CD4-positive, alpha-beta memory T cell (primary cell): ENCODE results near the gene PSMD3. TPM values are rescaled to one million over a fixed set of nuclear protein-coding genes. Genes with fewer than 3 reads are reported as not detected.

Source experiments
- microRNA-seq: library from miRNA; unstranded; fragments of <30 nt; microRNA quantifications from one replicate; pipeline ENCODE4 v1.2.0, GENCODE V29; 2021; ENCODE audit warnings: borderline replicate concordance, borderline number of aligned reads, borderline microRNAs expressed, mixed read lengths
- polyA plus RNA-seq, 2 donors: library from polyadenylated mRNA; unstranded; fragments of 300-500 nt; fragmentation: Illumina TruSeq; gene quantifications; one replicate each; pipeline ENCODE4 v1.2.3, GENCODE V29; 2021
- total RNA-seq, 2 experiments: library from RNA; stranded (reverse); gene quantifications; one replicate each; pipeline ENCODE4 v1.2.3, GENCODE V29; 2021

The PSMD3 gene
- total and polyA plus RNA-seq, 4 experiments from 2014 or later, result 44.6 to 60.3 (median 53.8) TPM

Small RNAs within 50 kb of the gene (microRNA-seq; reads per million reads assigned to microRNA genes)
- gene MIR6884, result not detected

Other genes with a start within 250 kb of the PSMD3 start
- not detected for gene GRB7, start 242.9 kb upstream of the PSMD3 start, total RNA-seq
- not detected for gene GRB7, start 242.9 kb upstream of the PSMD3 start, polyA plus RNA-seq
- gene IKZF3, start 116.5 kb upstream of the PSMD3 start, total RNA-seq, result 100 to 1,000 TPM; 116 to 118 TPM
- gene IKZF3, start 116.5 kb upstream of the PSMD3 start, polyA plus RNA-seq, result 10 to 100 TPM in 1 of 2 donors, 1 to 10 TPM in 1; 3.2 to 87.4 TPM
- gene ZPBP2, start 112.6 kb upstream of the PSMD3 start, total RNA-seq, result 1 to 10 TPM in 1 of 2 experiments, under 1 TPM in 1; 0.35 to 1.2 TPM
- under 1 TPM in 1 of 2 donors, not detected in 1; 0.25 TPM for gene ZPBP2, start 112.6 kb upstream of the PSMD3 start, polyA plus RNA-seq
- gene GSDMB, start 62.2 kb upstream of the PSMD3 start, total RNA-seq, result 10 to 100 TPM; 41.4 to 47.4 TPM
- 1 to 10 TPM; 3.2 to 3.9 TPM for gene GSDMB, start 62.2 kb upstream of the PSMD3 start, polyA plus RNA-seq
- 10 to 100 TPM; 79.6 to 87.2 TPM for gene ORMDL3, start 53.2 kb upstream of the PSMD3 start, total RNA-seq
- gene ORMDL3, start 53.2 kb upstream of the PSMD3 start, polyA plus RNA-seq, result 100 to 1,000 TPM in 1 of 2 donors, 10 to 100 TPM in 1; 90.4 to 161 TPM
- not detected for gene LRRC3C, start 53.1 kb upstream of the PSMD3 start, total RNA-seq
- not detected for gene LRRC3C, start 53.1 kb upstream of the PSMD3 start, polyA plus RNA-seq
- under 1 TPM; 0.23 to 0.25 TPM for gene GSDMA, start 17.8 kb upstream of the PSMD3 start, total RNA-seq
- gene GSDMA, start 17.8 kb upstream of the PSMD3 start, polyA plus RNA-seq, result 1 to 10 TPM in 1 of 2 donors, under 1 TPM in 1; 0.42 to 1.1 TPM
- not detected for gene CSF3, start 34.6 kb downstream of the PSMD3 start, total RNA-seq
- not detected for gene CSF3, start 34.6 kb downstream of the PSMD3 start, polyA plus RNA-seq
- 10 to 100 TPM; 81.1 to 93.0 TPM for gene MED24, start 73.6 kb downstream of the PSMD3 start, total RNA-seq
- 10 to 100 TPM; 34.0 to 46.2 TPM for gene MED24, start 73.6 kb downstream of the PSMD3 start, polyA plus RNA-seq
- 10 to 100 TPM; 35.9 to 41.3 TPM for gene THRA, start 82.2 kb downstream of the PSMD3 start, total RNA-seq
- 10 to 100 TPM in 1 of 2 donors, 1 to 10 TPM in 1; 5.8 to 11.9 TPM for gene THRA, start 82.2 kb downstream of the PSMD3 start, polyA plus RNA-seq
- 10 to 100 TPM; 14.8 to 15.1 TPM for gene NR1D1, start 119.8 kb downstream of the PSMD3 start, total RNA-seq
- gene NR1D1, start 119.8 kb downstream of the PSMD3 start, polyA plus RNA-seq, result 10 to 100 TPM in 1 of 2 donors, 1 to 10 TPM in 1; 5.7 to 12.3 TPM
- gene MSL1, start 141.2 kb downstream of the PSMD3 start, total RNA-seq, result 100 to 1,000 TPM; 130 to 133 TPM
- gene MSL1, start 141.2 kb downstream of the PSMD3 start, polyA plus RNA-seq, result 1 to 10 TPM; 6.0 to 8.3 TPM
- gene CASC3, start 159.7 kb downstream of the PSMD3 start, total RNA-seq, result 100 to 1,000 TPM; 142 to 146 TPM
- 10 to 100 TPM; 31.1 to 54.2 TPM for gene CASC3, start 159.7 kb downstream of the PSMD3 start, polyA plus RNA-seq
- gene RAPGEFL1, start 196.7 kb downstream of the PSMD3 start, total RNA-seq, result 1 to 10 TPM; 5.4 to 6.5 TPM
- under 1 TPM in 1 of 2 donors, not detected in 1; 0.13 TPM for gene RAPGEFL1, start 196.7 kb downstream of the PSMD3 start, polyA plus RNA-seq
- 10 to 100 TPM; 34.4 to 34.7 TPM for gene WIPF2, start 238.5 kb downstream of the PSMD3 start, total RNA-seq
- 10 to 100 TPM in 1 of 2 donors, 1 to 10 TPM in 1; 5.2 to 13.6 TPM for gene WIPF2, start 238.5 kb downstream of the PSMD3 start, polyA plus RNA-seq